Endodermal cell (in vitro differentiated cells): Measurements from ENCODE around the gene SH3TC1. TPM values are rescaled to one million over a fixed set of nuclear protein-coding genes. Genes with fewer than 3 reads are reported as not detected.

Source experiments
- DNase-seq: peaks from one replicate; pipeline ENCODE4 v3.0.0-alpha.2; 2017
- H3K27ac ChIP-seq: 2 replicates; pipeline ENCODE4 v1.5.1; 2013; ENCODE audit warnings: mild to moderate bottlenecking, low read depth, low read length, moderate library complexity
- H3K27me3 ChIP-seq: 2 replicates; pipeline ENCODE4 v1.6.1; 2013; ENCODE audit warnings: mild to moderate bottlenecking, low read length, moderate library complexity; ENCODE audit not compliant: insufficient read depth, control insufficient read depth, poor library complexity, severe bottlenecking
- H3K36me3 ChIP-seq: 2 replicates; pipeline ENCODE4 v1.7.0; 2013; ENCODE audit warnings: mild to moderate bottlenecking, low read length, moderate library complexity; ENCODE audit not compliant: control insufficient read depth, insufficient read depth
- H3K4me1 ChIP-seq: one replicate; pipeline ENCODE4 v1.7.0; 2013; ENCODE audit warnings: low read length; ENCODE audit not compliant: control insufficient read depth, insufficient read depth
- H3K4me3 ChIP-seq: 2 replicates; pipeline ENCODE4 v1.5.1; 2013; ENCODE audit warnings: mild to moderate bottlenecking, low read length, moderate library complexity
- H3K9ac ChIP-seq: 2 replicates; pipeline ENCODE4 v1.6.1; 2013; ENCODE audit warnings: mild to moderate bottlenecking, low read length, moderate library complexity; ENCODE audit not compliant: poor library complexity, severe bottlenecking; ENCODE audit errors: extremely low read depth
- H3K9me3 ChIP-seq: 2 replicates; pipeline ENCODE4 v1.6.1; 2013; ENCODE audit warnings: mild to moderate bottlenecking, low read length, moderate library complexity; ENCODE audit not compliant: control insufficient read depth
- H3K27ac Mint-ChIP-seq: 2 replicates; pipeline ENCODE4 v1.8.0; 2020; ENCODE audit warnings: mixed read lengths
- H3K27me3 Mint-ChIP-seq: 2 replicates; pipeline ENCODE4 v1.8.0; 2021; ENCODE audit warnings: mild to moderate bottlenecking, mixed read lengths; ENCODE audit not compliant: insufficient read depth
- H3K36me3 Mint-ChIP-seq: 2 replicates; pipeline ENCODE4 v1.8.0; 2020; ENCODE audit warnings: low read depth, mixed read lengths
- H3K4me1 Mint-ChIP-seq: 2 replicates; pipeline ENCODE4 v1.8.0; 2020; ENCODE audit warnings: mixed read lengths
- H3K4me3 Mint-ChIP-seq: 2 replicates; pipeline ENCODE4 v1.8.0; 2020; ENCODE audit warnings: mild to moderate bottlenecking, moderate library complexity, mixed read lengths
- H3K9me3 Mint-ChIP-seq: 2 replicates; pipeline ENCODE4 v1.8.0; 2020; ENCODE audit warnings: mild to moderate bottlenecking, mixed read lengths
- whole genome bisulfite sequencing, 2 experiments: methylation state at CpG; one replicate each; pipeline versions ENCODE4 v1.1.5 to v1.1.7; 2013; ENCODE audit warnings: missing lambda C conversion rate in 2 of 2, mixed read lengths in 1 of 2; ENCODE audit not compliant: insufficient coverage in 1 of 2, insufficient read length in 1 of 2; 5-methylcytosine and 5-hydroxymethylcytosine counted together
- total RNA-seq, 2 donors: library from RNA; stranded (reverse); fragmentation: NEBNext Ultra II Directional in 1 of 2; extraction: Animal tissue kit (Norgen Biotek cat#: 25700) in 1 of 2; gene quantifications; 2 replicates in 1 of 2; 3 replicates in 1 of 2; pipeline ENCODE4 v1.2.1, GENCODE V29; 2021
- TF ChIP-seq, protein P1 (sequence below): fragments of 200-600 bp; sonication (generic); conservative IDR thresholded peaks from 2 replicates; pipeline ENCODE4 v1.5.0; 2021; ENCODE audit warnings: antibody characterized with exemption, mild to moderate bottlenecking

SH3TC1 gene
- total RNA-seq, 2 donors from 2014 or later, result 1.9 to 2.6 TPM

DNA sequence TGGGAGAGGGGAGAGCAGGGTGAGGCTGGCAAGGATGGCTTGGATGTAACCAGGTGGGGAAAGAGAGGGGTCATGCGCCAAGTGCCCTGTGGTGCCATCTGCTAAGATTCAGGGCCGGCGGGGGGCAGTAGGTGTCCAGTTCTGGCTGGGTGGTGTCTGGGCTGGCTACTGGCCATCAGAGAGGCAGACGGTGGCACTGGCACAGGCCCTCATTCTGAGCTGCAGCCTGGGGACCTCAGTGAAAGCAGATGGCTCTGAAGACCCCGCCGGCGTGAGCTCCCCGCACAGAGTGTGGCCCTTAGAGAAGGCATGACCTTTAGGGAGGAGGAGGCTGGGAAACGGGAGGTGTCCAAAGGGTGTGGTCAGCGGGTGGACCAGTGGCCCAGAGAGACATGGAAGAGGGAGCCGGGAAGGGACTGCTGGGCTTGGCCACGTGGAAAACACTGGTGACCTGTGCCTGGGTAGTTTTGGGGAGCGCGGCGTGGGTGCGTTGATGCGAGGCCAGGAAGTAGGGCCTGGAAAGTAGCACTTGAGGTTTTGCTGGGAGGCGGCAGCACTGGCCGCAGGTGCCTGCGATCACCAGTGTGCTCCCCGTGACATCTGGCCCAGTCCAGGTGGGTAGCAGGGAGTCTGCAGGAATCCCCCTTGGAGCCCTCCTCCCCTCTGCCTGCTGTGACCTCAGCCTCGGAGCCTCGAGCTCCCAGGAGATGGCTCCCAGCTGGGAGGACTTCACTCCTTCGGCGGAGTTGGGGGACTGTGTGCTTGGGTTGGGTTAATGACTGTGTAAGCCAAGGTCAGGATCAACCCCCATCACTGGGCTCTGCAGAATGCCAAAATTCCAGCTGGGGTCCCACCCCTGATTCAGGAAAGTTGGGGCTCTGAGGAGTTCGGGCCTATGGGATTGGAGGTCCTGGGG, 9.3 kb upstream of the SH3TC1 start:
- H3K27me3 Mint-ChIP-seq, result no peaks in the 10 kb centered on the region
- no peaks in the 10 kb centered on the region for H3K9me3 Mint-ChIP-seq
- H3K4me3 ChIP-seq, result no peak overlapping the region
- no peak overlapping the region for H3K27ac ChIP-seq
- no peaks in the 10 kb centered on the region for H3K9me3 ChIP-seq
- no peak overlapping the region for H3K27ac Mint-ChIP-seq
- no peak overlapping the region for H3K4me3 Mint-ChIP-seq
- no peaks in the 10 kb centered on the region for H3K36me3 Mint-ChIP-seq
- DNase-seq, result no peak
- no peaks in the 10 kb centered on the region for H3K4me1 ChIP-seq
- no peaks in the 10 kb centered on the region for H3K4me1 Mint-ChIP-seq
- H3K9ac ChIP-seq, result no peak overlapping the region
- H3K27me3 ChIP-seq, result no peaks in the 10 kb centered on the region
- no peaks in the 10 kb centered on the region for H3K36me3 ChIP-seq
- 89 to 92% methylated on average over 17 to 26 of the region's 26 CpGs for WGBS, 2 experiments
- TF ChIP-seq, protein P1, sequence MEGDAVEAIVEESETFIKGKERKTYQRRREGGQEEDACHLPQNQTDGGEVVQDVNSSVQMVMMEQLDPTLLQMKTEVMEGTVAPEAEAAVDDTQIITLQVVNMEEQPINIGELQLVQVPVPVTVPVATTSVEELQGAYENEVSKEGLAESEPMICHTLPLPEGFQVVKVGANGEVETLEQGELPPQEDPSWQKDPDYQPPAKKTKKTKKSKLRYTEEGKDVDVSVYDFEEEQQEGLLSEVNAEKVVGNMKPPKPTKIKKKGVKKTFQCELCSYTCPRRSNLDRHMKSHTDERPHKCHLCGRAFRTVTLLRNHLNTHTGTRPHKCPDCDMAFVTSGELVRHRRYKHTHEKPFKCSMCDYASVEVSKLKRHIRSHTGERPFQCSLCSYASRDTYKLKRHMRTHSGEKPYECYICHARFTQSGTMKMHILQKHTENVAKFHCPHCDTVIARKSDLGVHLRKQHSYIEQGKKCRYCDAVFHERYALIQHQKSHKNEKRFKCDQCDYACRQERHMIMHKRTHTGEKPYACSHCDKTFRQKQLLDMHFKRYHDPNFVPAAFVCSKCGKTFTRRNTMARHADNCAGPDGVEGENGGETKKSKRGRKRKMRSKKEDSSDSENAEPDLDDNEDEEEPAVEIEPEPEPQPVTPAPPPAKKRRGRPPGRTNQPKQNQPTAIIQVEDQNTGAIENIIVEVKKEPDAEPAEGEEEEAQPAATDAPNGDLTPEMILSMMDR, result no peak

DNA sequence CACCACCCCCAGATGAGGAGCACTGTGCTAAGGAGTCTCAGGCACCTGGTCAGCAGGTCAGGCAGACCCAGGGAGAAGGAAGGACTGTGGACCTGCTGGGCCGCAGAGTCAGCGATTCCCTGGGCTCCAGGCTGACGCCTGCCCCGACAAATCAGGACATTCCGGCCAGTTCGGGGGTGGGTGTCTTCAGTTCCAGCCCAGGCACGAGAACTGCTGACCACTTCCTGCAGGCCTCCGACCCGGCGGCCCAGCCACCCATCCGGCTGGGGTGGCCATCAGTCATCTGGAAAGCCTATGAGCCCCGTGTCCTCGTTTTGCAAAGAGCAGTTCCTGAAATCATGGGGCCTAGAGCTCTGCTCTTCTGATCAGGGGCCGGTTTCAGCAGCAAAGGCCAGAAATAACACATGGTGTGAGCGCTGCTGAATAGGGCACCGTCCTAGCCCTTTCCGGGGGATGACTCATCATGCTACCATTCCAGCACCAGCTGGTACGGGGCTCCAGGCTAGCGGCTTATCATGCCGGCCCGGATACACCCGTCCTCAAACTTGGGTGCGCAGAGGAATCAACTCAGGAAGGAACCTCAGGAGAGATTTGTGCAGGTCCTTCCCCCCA, 7.8 kb upstream of the SH3TC1 start:
- H3K9me3 ChIP-seq, result no peaks in the 10 kb centered on the region
- H3K4me1 Mint-ChIP-seq, result no peaks in the 10 kb centered on the region
- H3K9me3 Mint-ChIP-seq, result no peaks in the 10 kb centered on the region
- no peak overlapping the region for H3K27ac Mint-ChIP-seq
- H3K4me3 Mint-ChIP-seq, result no peak overlapping the region
- no peak overlapping the region for H3K9ac ChIP-seq
- no peaks in the 10 kb centered on the region for H3K27me3 ChIP-seq
- no peak for DNase-seq
- no peaks in the 10 kb centered on the region for H3K36me3 Mint-ChIP-seq
- TF ChIP-seq, protein P1, result no peak
- H3K36me3 ChIP-seq, result no peaks in the 10 kb centered on the region
- H3K27me3 Mint-ChIP-seq, result no peaks in the 10 kb centered on the region
- no peaks in the 10 kb centered on the region for H3K4me1 ChIP-seq
- no peak overlapping the region for H3K27ac ChIP-seq
- WGBS, 2 experiments, result 81 to 90% methylated on average over 22 to 23 of the region's 23 CpGs
- H3K4me3 ChIP-seq, result no peak overlapping the region

DNA sequence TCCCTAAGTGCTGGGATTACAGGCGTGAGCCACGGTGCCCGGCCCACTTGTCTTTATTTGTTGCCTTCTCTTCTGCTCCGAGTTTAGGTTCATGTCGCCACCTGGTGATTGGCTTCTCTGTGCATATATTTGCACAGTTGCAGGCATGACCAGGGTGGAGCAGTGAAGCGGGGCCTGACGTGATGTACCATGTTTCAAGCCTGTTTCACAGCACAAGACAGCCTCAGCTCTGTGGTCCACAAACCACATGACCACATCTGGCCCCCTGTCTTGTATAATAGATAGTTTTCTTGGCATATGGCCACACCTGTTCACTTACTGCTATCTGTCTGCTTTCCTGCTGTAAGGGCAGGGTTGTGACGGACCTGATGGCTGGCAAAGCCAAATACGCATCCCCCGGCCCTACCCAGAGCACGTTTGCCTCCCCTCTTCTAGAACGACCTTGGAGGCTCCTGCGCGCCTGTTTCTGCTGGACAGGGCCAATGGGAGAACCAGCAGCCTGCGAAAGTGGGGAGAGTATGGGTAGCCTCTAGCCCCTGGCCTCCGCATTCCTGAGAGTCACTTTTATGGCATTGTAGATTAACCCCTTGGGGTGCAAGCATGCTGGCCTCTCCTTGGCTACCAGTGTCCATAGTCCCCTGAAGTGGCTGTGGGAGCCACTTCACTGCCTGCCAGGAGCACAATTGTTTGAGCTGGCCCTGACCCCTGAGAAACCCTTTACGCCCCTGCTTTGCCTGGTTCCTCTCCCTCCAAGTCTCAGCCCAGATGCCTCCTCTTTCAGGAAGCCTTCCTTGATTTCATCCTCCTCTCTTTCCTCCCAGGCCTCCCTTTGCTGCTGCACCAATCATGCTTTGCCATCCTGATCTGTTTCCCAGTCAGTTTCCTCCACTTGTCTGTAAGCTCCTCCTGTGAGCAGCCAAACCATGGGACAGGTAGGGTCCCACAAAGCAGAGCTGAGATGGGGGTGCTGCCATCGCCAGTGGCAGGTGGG, 6.0 kb upstream of the SH3TC1 start:
- no peaks in the 10 kb centered on the region for H3K9me3 Mint-ChIP-seq
- no peaks in the 10 kb centered on the region for H3K36me3 ChIP-seq
- WGBS, 2 experiments, result 85 to 86% methylated on average over 12 to 18 of the region's 18 CpGs
- no peaks in the 10 kb centered on the region for H3K36me3 Mint-ChIP-seq
- H3K27me3 Mint-ChIP-seq, result no peaks in the 10 kb centered on the region
- no peak overlapping the region for H3K4me3 Mint-ChIP-seq
- no peaks in the 10 kb centered on the region for H3K4me1 Mint-ChIP-seq
- H3K27ac ChIP-seq, result no peak overlapping the region
- TF ChIP-seq, protein P1, result peak; percentile 39
- H3K4me3 ChIP-seq, result no peak overlapping the region
- H3K9ac ChIP-seq, result no peak overlapping the region
- H3K9me3 ChIP-seq, result no peaks in the 10 kb centered on the region
- H3K4me1 ChIP-seq, result no peaks in the 10 kb centered on the region
- H3K27me3 ChIP-seq, result no peaks in the 10 kb centered on the region
- H3K27ac Mint-ChIP-seq, result no peak overlapping the region
- no peak for DNase-seq
